NB4 (cell line): ENCODE measurements around the gene KAZN.

Experiments
- CTCF ChIP-seq: IDR thresholded peaks from one replicate; pipeline ENCODE4 v1.5.1; 2012; ENCODE audit warnings: low read depth, low read length
- MAX ChIP-seq: IDR thresholded peaks from 2 replicates; pipeline ENCODE4 v1.6.1; 2011; ENCODE audit warnings: low read depth, low read length
- MYC ChIP-seq: IDR thresholded peaks from 2 replicates; pipeline ENCODE4 v1.6.1; 2011; ENCODE audit warnings: low read depth, low read length
- POLR2A ChIP-seq: IDR thresholded peaks from 2 replicates; pipeline ENCODE4 v1.6.1; 2011; ENCODE audit warnings: mild to moderate bottlenecking; ENCODE audit not compliant: insufficient read length; ENCODE audit errors: extremely low read depth

- TF ChIP-seq CTCF (no peak), POLR2A (no peak), MAX (no peak), MYC (no peak)
These were observed 346.9 kb downstream of the KAZN start for GRCh38 chr1:14945132-14946010.
